HG03354 (cell line): ENCODE data around the gene TMEM164.
A peak's percentile ranks its signal among the peaks of the same experiment; 100 is the strongest.

Source experiments
- ATAC-seq: cut with Tn5 transposase; IDR thresholded peaks from one replicate; pipeline ENCODE4 v1.9.1; 2021; ENCODE audit warnings: mild to moderate bottlenecking; ENCODE audit not compliant: unreplicated experiment, poor library complexity, severe bottlenecking

TMEM164 gene

GRCh38 chrX:110034036-110034435 lies 31.1 kb downstream of the TMEM164 start:
- no peak for ATAC-seq

- no peak for ATAC-seq
These were observed 33.5 kb downstream of the TMEM164 start for GRCh38 chrX:110036162-110037033.

DNA sequence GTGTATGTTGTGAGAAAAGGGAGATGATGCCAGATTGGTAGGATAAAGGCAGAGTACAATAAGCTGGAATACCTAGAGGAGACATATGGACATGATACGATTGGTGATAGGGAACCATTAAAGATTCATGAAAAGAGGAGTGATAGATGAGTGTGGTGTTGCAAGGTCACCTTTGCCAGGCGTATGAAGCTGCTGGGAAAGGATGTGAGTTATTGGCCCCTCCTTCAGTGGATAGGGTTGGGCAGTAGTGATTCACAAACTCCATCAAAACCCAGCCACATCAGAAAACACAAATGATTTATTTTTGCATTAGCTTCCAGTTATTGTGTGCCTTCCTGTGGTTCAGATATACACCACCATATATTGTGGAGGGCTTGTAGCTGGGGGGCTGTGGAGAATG lies 34.3 kb downstream of the TMEM164 start:
- no peak for ATAC-seq

DNA sequence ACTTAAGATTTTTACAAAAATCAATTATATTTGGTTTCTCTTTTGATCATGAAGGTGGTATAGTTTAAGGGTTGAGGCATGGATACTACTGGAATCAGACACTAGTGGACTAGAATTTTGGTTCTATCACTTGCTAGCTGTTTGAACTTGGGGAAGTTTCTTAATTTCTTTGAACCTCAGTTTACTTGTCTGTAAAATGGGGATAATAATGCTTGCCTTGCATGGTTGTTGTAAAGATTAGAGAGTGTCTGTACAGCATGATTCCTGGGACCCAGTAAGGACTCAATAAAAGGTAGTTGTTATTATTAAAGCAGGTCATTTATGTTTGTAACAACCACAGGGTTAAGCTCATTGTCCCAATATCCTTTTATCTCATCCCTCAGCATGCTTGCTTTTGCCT lies 36.0 kb downstream of the TMEM164 start:
- ATAC-seq, result no peak

- ATAC-seq, result no peak
These were observed 39.1 kb downstream of the TMEM164 start for GRCh38 chrX:110041980-110042379.

DNA sequence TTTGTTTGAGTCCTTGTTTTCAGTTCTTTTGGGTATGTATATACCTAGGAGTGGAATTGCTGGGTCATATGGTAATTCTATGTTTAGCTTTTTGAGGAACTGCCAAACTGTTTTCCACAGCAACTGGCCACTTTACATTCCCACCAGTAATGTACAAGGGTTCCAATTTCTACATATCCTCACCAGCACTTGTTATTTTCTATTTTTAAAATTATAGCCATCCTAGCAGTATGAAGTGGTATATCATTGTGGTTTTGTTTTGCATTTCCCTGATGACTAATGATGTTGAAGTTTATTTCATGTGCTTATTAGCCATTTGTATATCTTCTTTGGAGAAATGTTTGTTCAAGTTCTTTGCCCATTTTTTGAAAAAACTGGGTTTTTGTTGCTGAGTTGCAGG lies 39.6 kb downstream of the TMEM164 start:
- ATAC-seq, result no peak

DNA sequence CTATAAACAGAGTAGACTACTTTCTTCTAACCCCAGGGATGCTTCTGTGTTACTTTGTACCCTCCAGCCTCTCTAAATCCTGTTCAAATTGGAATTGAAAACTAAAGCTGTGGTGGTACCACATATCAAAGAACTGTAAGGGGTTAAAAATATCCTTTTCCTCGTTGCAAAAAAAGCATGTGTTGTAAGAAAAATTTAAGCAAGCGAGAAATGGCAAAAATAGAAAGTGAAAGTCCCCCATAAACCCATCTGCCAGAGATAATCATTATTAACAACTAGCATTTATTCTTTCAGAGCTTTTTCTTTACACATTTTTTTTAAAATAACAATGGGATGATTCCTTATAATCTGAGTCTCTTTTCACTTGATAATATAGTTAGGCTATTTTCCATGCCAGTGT lies 40.6 kb downstream of the TMEM164 start:
- no peak for ATAC-seq

DNA sequence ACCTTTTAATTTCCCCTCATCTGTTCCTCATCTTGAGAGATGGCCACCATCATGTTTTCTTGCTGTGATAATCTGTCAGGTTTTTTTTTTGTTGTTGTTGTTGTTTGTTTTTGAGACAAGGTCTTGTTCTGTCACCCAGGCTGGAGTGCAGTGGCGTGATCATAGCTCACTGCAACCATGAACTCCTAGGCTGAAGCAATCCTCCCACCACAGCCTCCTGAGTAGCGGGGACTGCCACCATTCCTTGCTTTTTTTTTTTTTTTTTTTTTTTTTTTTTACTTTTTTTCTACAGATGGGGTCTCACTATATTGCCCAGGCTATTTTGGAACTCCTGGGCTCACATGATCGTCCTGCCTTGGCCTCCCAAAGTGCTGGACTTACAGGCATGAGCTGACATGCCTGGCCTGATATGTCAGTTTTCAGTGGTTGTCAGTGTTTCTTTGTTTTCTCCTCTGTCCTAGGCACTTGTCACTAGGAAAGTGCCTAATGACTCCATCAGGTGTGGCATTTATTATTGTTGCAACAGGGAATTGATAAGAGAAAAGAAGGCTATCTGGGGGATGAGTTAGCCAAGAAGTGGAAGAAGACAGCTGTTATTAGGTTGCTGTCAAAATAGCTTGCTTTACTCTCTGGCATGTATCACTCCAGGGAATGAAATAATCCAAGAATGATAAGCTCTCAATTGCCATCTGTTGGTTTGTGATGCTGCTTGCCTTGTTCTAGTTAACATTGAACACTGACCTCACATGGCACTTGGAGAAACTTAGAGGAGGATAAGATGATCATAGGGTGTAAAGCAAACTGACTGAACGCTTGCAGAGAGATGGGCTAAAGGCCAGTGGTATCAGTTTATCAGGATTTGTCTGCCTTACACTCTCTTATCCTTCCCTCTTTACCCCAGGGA lies 41.7 kb downstream of the TMEM164 start:
- ATAC-seq, result no peak

DNA sequence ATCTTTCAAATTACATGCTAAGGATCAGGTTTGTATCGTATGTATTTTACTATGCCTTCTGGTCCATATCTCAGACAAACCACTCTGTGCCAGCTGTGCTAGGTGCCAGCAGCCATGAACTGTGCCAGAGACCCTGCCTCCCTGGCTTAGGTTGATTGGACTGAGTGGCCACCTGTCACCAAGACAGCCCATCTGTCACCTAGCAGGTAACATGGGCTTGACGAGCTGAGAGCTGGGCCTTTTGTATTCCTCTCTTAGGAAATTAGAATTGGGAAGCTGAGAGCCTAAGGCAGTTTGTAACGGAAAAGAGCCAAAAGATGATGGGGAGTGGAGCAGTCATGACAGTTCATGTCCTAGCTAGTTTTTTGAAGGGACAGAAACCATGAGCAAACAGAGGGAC lies 42.5 kb downstream of the TMEM164 start:
- no peak for ATAC-seq

- no peak for ATAC-seq
These were observed 43.1 kb downstream of the TMEM164 start for GRCh38 chrX:110046001-110046400.

- no peak for ATAC-seq
These were observed 44.1 kb downstream of the TMEM164 start for GRCh38 chrX:110046971-110047370.

GRCh38 chrX:110049096-110049495 lies 46.2 kb downstream of the TMEM164 start:
- no peak for ATAC-seq

GRCh38 chrX:110050386-110050785 lies 47.5 kb downstream of the TMEM164 start:
- ATAC-seq, result no peak

DNA sequence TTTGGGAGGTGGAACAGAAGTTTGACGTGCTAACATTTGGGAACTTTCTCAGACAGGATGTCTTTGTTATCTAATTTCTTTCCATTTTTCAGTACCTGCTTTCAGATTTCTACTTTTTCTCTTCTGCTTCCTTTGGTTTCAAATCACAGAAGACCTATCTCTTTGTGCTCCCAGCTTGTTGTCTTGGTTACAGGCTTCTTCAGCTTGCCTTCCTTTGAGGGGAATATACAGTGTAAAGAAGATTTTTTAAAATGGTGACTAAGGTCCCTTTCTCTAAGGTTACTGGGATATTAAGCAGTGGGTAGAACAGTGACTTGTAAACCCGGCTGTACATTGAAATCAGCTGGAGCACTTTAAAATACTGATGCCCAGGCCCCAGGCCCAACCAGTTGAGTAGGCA lies 48.0 kb downstream of the TMEM164 start:
- ATAC-seq, result peak; percentile 41

GRCh38 chrX:110051559-110051958 lies 48.6 kb downstream of the TMEM164 start:
- no peak for ATAC-seq

DNA sequence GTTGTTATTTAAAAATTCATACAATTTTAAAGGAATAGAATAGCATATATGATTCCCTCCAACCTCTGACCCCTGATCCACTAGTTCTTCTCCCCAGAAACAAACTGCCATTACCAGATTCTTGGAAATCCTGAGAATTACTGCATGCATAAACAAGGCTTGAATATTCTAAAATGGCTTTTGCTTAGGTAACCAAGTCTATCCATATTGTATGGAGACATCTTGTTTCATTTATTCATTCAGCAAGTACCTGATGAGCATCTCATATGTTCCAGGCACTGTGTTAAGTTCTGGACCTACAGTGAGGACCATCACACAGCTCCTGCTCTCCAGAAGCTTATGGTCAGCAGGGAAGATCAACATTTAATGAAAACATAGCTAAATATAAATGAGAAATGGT lies 49.4 kb downstream of the TMEM164 start:
- ATAC-seq, result no peak

DNA sequence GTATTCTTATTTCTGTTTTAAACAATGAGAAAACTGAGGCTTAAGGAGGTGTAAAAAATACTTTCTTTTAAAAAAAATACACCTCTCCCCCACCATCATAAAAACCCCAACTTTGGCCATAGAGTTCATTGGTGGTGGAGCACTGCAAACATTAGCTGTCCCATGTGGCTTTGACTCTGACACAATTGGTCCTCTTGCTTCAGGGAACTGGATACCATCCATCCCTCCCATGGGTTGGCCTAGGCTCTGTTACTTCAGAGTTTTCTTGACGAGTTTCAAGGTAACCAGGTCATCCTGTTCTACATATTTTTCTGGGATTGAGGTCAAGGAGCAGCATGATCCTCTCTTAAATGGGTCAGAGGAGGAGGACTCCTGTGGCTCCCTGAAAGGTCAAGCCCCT lies 50.5 kb downstream of the TMEM164 start:
- ATAC-seq, result no peak

DNA sequence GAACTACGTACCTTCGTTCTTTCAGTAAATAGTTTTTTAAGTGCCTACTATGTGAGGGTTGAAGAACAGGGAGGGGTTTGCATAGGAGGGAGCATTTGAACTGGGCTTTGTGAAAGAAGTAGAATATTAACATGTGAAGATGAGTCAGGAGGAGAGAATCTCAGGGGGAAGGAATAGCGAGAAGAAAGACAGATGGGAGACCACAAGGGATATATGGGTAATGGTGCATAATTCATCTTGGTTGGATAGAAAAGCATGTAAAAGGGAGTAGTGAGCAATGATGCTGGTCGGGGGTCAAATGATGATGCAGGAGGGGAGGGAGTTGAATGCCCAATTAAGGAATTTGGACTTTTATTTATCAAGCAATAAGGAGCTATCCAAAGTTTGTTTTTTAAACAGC lies 52.7 kb downstream of the TMEM164 start:
- no peak for ATAC-seq

- no peak for ATAC-seq
These were observed 53.5 kb downstream of the TMEM164 start for GRCh38 chrX:110056419-110056818.

- ATAC-seq, result no peak
These were observed 56.5 kb downstream of the TMEM164 start for GRCh38 chrX:110059410-110059809.

DNA sequence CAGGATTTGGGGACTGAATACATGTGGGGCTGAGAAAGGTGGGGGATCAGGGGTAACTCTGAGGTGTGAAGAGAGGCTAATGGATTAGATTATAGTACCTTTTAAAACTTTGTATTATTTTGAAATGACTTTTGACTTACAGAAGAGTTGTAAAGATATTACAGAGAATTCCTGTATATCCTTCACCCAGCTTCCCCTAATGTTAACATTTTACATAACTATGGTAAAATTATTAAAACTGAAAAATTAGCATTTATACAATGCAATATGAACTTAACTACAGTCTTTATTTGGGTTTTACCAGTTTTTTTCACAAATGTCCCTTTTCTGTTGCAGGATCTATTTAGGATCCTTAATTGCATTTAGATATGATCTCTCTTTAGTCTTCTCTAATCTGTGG lies 57.4 kb downstream of the TMEM164 start:
- ATAC-seq, result no peak
